ENCODE data around the gene BCAS1. TPM values are rescaled to one million over a fixed set of nuclear protein-coding genes. Genes with fewer than 3 reads are reported as not detected.

The BCAS1 gene
- total RNA-seq, 1 experiment from 2014 or later = 3.1 TPM

- BruUV-seq (replicated peaks) = no TSS peak
- Histone ChIP-seq H3K4me1 (ENCODE audit: control insufficient read depth, insufficient read depth, low read length) (0 out of 2 replicates have a peak, but pooled peaks cover 2% of the 10 kb centered on the region), H3K4me3 (ENCODE audit: low read depth in 2 of 2, low read length in 2 of 2) (no peak overlapping the region), H3K27me3 (ENCODE audit: control insufficient read depth, insufficient read depth, low read length) (no peaks in the 10 kb centered on the region), H3K9me3 (ENCODE audit: control insufficient read depth, insufficient read depth, low read depth, low read length) (no peaks in the 10 kb centered on the region), H3K36me3 (ENCODE audit: control insufficient read depth, insufficient read depth, low read length) (no peaks in the 10 kb centered on the region), H3K27ac (ENCODE audit: low read length) (no peak overlapping the region)
- intact Hi-C loops (cut with micrococcal nuclease; ENCODE audit: unreplicated experiment) = no loop called here
- no peak for TF ChIP-seq SIN3A (IDR thresholded peaks at IDR 0.05; ENCODE audit: borderline replicate concordance, insufficient read depth, low read depth, low read length)
- TF ChIP-seq, protein P1, sequence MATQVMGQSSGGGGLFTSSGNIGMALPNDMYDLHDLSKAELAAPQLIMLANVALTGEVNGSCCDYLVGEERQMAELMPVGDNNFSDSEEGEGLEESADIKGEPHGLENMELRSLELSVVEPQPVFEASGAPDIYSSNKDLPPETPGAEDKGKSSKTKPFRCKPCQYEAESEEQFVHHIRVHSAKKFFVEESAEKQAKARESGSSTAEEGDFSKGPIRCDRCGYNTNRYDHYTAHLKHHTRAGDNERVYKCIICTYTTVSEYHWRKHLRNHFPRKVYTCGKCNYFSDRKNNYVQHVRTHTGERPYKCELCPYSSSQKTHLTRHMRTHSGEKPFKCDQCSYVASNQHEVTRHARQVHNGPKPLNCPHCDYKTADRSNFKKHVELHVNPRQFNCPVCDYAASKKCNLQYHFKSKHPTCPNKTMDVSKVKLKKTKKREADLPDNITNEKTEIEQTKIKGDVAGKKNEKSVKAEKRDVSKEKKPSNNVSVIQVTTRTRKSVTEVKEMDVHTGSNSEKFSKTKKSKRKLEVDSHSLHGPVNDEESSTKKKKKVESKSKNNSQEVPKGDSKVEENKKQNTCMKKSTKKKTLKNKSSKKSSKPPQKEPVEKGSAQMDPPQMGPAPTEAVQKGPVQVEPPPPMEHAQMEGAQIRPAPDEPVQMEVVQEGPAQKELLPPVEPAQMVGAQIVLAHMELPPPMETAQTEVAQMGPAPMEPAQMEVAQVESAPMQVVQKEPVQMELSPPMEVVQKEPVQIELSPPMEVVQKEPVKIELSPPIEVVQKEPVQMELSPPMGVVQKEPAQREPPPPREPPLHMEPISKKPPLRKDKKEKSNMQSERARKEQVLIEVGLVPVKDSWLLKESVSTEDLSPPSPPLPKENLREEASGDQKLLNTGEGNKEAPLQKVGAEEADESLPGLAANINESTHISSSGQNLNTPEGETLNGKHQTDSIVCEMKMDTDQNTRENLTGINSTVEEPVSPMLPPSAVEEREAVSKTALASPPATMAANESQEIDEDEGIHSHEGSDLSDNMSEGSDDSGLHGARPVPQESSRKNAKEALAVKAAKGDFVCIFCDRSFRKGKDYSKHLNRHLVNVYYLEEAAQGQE (IDR thresholded peaks at IDR 0.05; ENCODE audit: insufficient read depth in 1 of 2, low read depth in 2 of 2, low read length in 1 of 2) = no peak
- no peak for TF ChIP-seq TCF7L2 (IDR thresholded peaks at IDR 0.05; ENCODE audit: low read depth, low read length)
- TF ChIP-seq POLR2AphosphoS5 (IDR thresholded peaks at IDR 0.05; ENCODE audit: low read depth, low read length) = no peak
- TF ChIP-seq, protein P2, sequence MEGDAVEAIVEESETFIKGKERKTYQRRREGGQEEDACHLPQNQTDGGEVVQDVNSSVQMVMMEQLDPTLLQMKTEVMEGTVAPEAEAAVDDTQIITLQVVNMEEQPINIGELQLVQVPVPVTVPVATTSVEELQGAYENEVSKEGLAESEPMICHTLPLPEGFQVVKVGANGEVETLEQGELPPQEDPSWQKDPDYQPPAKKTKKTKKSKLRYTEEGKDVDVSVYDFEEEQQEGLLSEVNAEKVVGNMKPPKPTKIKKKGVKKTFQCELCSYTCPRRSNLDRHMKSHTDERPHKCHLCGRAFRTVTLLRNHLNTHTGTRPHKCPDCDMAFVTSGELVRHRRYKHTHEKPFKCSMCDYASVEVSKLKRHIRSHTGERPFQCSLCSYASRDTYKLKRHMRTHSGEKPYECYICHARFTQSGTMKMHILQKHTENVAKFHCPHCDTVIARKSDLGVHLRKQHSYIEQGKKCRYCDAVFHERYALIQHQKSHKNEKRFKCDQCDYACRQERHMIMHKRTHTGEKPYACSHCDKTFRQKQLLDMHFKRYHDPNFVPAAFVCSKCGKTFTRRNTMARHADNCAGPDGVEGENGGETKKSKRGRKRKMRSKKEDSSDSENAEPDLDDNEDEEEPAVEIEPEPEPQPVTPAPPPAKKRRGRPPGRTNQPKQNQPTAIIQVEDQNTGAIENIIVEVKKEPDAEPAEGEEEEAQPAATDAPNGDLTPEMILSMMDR (IDR thresholded peaks at IDR 0.05) = no peak
- CTCF ChIA-PET = no interaction called here
- POLR2A ChIA-PET = interaction anchor here (0.6 kb wide), 1 partner anchor 280 kb away, joined by 3 read pairs; no protein-coding TSS in a partner anchor
- DNase-seq (ENCODE audit: low read depth, low spot score) = no peak
- in situ Hi-C loops (cut with HindIII; ENCODE audit: low pct_unique_long_range_greater_than_20kb, low sequenced_read_pairs) = no loop called here
- no peak for ATAC-seq
These were observed 44.9 kb upstream of the BCAS1 start for GRCh38 chr20:54115172-54115854.

DNA sequence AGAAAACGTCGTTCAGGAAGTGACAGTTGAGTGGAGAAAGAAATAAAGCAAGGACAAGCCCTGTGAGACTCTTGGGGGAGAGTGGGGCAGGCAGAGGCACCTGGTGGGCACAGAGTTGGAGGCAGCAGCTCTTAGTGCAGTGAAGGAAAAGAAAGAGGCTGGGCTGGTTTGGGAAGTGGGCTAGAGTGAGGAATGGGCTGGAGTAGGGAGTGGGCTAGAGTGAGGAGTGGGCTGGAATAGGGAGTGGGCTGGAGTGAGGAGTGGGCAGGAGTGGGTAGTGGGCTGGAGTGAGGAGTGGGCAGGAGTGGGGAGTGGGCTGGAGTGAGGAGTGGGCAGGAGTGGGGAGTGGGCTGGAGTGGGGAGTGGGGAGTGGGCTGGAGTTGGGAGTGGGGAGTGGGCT is 43.7 kb upstream of the BCAS1 start:
- POLR2A ChIA-PET = no interaction called here
- no peaks in the 10 kb centered on the region for H3K27me3 ChIP-seq (ENCODE audit: control insufficient read depth, insufficient read depth, low read length)
- H3K4me1 ChIP-seq (ENCODE audit: control insufficient read depth, insufficient read depth, low read length) = 0 out of 2 replicates have a peak, but pooled peaks cover 2% of the 10 kb centered on the region
- CTCF ChIA-PET = no interaction called here
- in situ Hi-C loops (cut with HindIII; ENCODE audit: low pct_unique_long_range_greater_than_20kb, low sequenced_read_pairs) = no loop called here
- no peak overlapping the region for H3K4me3 ChIP-seq (ENCODE audit: low read depth in 2 of 2, low read length in 2 of 2)
- no TSS peak for BruUV-seq (replicated peaks)
- H3K36me3 ChIP-seq (ENCODE audit: control insufficient read depth, insufficient read depth, low read length) = no peaks in the 10 kb centered on the region
- intact Hi-C loops (cut with micrococcal nuclease; ENCODE audit: unreplicated experiment) = no loop called here
- ATAC-seq (no peak), DNase-seq (ENCODE audit: low read depth, low spot score) (no peak)
- no peak for TF ChIP-seq POLR2AphosphoS5 (IDR thresholded peaks at IDR 0.05; ENCODE audit: low read depth, low read length)
- TF ChIP-seq, protein P1 (IDR thresholded peaks at IDR 0.05; ENCODE audit: insufficient read depth in 1 of 2, low read depth in 2 of 2, low read length in 1 of 2) = no peak
- no peak for TF ChIP-seq TCF7L2 (IDR thresholded peaks at IDR 0.05; ENCODE audit: low read depth, low read length)
- TF ChIP-seq, protein P2 (IDR thresholded peaks at IDR 0.05) = no peak
- TF ChIP-seq SIN3A (IDR thresholded peaks at IDR 0.05; ENCODE audit: borderline replicate concordance, insufficient read depth, low read depth, low read length) = no peak
- no peak overlapping the region for H3K27ac ChIP-seq (ENCODE audit: low read length)
- no peaks in the 10 kb centered on the region for H3K9me3 ChIP-seq (ENCODE audit: control insufficient read depth, insufficient read depth, low read depth, low read length)

Measured in Panc1 (cell line).